ENCODE measurements around the gene ZNF853.

DNA sequence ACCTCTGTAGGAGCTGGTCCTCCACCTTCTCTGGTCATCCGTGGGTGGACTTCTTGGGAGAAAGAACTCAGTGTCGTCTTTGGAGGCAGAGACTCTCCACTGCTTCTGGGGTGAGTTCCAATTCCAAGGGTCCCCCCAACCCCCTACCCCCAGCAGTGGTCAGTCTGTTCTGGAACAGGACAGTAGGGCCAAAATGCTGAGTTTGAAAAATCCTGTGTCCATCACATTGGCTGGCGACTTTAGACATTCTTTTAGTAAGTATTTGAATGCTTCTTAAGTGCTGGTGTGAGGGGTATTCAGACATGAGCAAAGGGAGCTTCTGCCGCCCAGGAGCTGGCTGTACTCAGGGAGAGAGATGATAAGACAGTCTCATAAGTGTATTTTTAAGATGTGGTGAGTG, 23.6 kb downstream of the ZNF853 start:
- TF ChIP-seq, protein P1, sequence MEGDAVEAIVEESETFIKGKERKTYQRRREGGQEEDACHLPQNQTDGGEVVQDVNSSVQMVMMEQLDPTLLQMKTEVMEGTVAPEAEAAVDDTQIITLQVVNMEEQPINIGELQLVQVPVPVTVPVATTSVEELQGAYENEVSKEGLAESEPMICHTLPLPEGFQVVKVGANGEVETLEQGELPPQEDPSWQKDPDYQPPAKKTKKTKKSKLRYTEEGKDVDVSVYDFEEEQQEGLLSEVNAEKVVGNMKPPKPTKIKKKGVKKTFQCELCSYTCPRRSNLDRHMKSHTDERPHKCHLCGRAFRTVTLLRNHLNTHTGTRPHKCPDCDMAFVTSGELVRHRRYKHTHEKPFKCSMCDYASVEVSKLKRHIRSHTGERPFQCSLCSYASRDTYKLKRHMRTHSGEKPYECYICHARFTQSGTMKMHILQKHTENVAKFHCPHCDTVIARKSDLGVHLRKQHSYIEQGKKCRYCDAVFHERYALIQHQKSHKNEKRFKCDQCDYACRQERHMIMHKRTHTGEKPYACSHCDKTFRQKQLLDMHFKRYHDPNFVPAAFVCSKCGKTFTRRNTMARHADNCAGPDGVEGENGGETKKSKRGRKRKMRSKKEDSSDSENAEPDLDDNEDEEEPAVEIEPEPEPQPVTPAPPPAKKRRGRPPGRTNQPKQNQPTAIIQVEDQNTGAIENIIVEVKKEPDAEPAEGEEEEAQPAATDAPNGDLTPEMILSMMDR (IDR thresholded peaks at IDR 0.05; ENCODE audit: borderline replicate concordance, extremely low read depth, low read length, poor library complexity, severe bottlenecking), result no peak
- no peak for TF ChIP-seq EZH2 (IDR thresholded peaks at IDR 0.05; ENCODE audit: borderline replicate concordance, low read depth, low read length, severe bottlenecking)

All from DND-41 (cell line).